Muscle layer of colon (tissue), 2 donors: ENCODE data around the gene SMAD6.

Experiments
- H3K27ac ChIP-seq: one replicate; pipeline ENCODE4 v1.7.0; 2013; ENCODE audit warnings: low read depth, mild to moderate bottlenecking, low read length, moderate library complexity
- H3K27me3 ChIP-seq, 2 donors: one replicate each; pipeline ENCODE4 v1.7.0; 2013; ENCODE audit warnings: low read length in 2 of 2, mild to moderate bottlenecking in 2 of 2; ENCODE audit not compliant: insufficient read depth in 2 of 2, control insufficient read depth in 1 of 2
- H3K36me3 ChIP-seq: one replicate; pipeline ENCODE4 v1.7.0; 2013; ENCODE audit warnings: mild to moderate bottlenecking, low read length; ENCODE audit not compliant: insufficient read depth
- H3K4me1 ChIP-seq: one replicate; pipeline ENCODE4 v1.7.0; 2013; ENCODE audit warnings: mild to moderate bottlenecking, low read length; ENCODE audit not compliant: insufficient read depth
- H3K4me3 ChIP-seq, 2 donors: one replicate each; pipeline ENCODE4 v1.7.0; 2013; ENCODE audit warnings: low read length in 2 of 2, low read depth in 1 of 2, mild to moderate bottlenecking in 1 of 2, moderate library complexity in 1 of 2
- H3K9ac ChIP-seq: one replicate; pipeline ENCODE4 v1.7.0; 2013; ENCODE audit warnings: low read length
- H3K9me3 ChIP-seq: one replicate; pipeline ENCODE4 v1.7.0; 2013; ENCODE audit warnings: mild to moderate bottlenecking, low read length
- donor health status: abdominal sarcoma.
- donor health status: Adenocarcinoma of cecum.

Gene SMAD6

DNA sequence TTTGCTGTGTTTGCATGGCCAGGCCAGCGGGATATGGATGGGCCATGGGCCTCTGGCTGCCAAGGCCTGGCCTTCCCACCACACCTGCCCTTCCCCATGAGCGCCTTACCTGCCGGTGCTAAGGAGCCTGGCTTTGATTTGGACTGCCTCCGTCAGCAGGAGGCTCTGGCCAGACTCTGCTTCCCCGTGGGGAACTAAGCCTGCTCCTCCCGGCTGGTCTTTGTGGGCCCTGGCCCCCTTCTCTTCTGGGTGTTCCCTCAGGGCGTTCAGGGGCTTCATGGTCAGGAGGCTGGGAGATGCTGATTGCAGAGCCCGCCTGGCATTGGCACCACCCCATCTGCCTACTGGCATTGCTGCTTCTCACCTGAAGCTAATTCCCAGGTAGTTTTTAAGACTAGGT lies 45.2 kb downstream of the SMAD6 start:
- H3K27me3 ChIP-seq, result no peaks in the 10 kb centered on the region
- no peak overlapping the region for H3K4me3 ChIP-seq
- no peak overlapping the region for H3K27ac ChIP-seq
- no peak overlapping the region for H3K9ac ChIP-seq
- H3K36me3 ChIP-seq, result no peaks in the 10 kb centered on the region
- peaks cover 36% of the 10 kb centered on the region for H3K4me1 ChIP-seq
- no peaks in the 10 kb centered on the region for H3K9me3 ChIP-seq

DNA sequence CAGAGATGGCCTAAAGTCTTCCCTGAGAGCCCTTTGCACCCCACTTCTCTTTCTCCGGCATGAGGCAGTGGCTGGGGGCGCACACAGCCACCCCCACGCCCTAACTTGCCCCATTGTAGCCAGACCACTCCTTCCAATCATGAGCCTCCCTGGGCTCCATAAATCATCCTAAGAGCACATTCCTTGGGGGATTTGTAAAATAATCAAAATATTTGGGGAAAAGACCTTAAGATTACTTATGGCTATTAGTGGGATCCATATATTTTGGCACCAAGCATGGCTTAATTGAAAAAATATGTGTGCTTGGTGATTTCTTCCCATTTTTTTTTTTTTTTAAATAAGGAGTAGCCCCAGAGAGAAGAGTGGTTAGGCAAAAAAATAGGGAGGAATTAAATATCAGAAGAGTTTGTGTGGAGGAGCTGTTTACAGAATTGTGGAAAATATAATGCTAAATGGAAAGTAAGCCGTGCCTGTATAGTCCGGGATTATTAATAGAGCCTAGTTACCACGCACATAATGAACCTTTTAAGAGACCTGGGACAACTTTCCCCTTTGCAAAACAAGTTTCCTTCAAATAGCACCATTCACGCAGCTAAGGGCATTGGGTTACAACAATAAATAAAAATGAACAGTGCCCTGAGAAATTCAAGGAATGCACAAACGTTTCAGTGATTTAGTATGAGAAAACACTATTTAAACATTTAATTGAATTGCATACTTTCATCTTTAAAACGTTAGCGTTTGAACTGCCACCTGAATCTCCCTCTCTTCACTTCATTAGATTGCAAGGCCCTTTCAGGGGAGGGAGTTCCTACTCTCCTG lies 46.1 kb downstream of the SMAD6 start:
- Histone ChIP-seq H3K9me3 (no peaks in the 10 kb centered on the region), H3K36me3 (no peaks in the 10 kb centered on the region), H3K27ac (no peak overlapping the region), H3K9ac (no peak overlapping the region), H3K27me3 (no peaks in the 10 kb centered on the region), H3K4me3 (no peak overlapping the region), H3K4me1 (peaks cover 37% of the 10 kb centered on the region)

DNA sequence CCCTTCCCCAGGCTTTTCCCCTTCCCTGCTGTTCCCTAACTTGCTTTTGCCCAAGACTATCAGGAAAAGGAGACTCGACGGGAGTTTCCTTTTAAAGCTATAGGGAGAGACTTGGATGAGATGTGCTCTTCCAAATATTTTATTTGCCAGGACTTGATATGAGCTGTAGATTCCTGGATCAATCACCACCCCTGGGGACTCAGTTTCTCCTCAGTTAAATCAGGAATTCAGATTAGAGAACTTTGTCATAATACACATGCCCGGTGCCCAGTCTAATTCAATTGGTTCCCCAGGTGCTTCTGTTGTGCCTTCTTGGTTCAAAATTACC lies 46.6 kb downstream of the SMAD6 start:
- Histone ChIP-seq H3K9me3 (no peaks in the 10 kb centered on the region), H3K9ac (no peak overlapping the region), H3K27me3 (no peaks in the 10 kb centered on the region), H3K4me3 (no peak overlapping the region), H3K36me3 (no peaks in the 10 kb centered on the region), H3K4me1 (peaks cover 38% of the 10 kb centered on the region), H3K27ac (no peak overlapping the region)

DNA sequence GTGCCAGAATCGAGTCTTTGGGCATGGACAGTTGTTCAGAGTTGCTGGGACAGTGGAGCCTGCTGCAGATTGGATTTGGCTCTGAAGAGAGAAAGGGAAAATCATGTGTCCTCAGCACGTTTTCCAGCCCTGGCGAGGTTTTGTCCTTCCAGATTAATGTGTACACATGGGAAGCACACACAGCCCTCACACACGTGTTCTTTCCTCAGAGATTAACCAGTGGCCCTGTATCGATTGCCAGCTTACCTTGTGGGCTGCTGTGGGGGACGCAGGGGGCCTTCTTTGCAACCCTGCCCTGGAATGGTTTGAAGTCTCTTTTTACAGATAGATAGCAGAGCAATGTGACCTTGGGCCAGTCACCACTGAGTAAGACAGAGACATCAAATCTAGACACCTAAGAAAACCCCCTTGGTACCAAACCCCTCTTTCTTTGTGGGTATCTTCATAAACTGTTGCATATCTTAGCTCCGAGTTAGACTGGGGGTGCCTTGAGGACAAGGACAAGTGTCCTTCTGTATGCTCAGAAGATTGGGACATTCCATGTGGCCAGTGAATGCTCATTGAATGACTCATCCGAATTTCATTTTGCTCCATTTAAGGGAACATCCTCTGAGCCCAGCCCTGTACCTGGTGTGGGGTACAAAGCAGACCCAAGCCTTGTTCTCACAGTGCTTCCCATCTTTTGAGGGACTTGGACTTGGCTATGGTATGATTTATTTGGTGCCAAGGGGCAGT lies 48.0 kb downstream of the SMAD6 start:
- no peaks in the 10 kb centered on the region for H3K36me3 ChIP-seq
- peaks cover under 1% of the 10 kb centered on the region for H3K9me3 ChIP-seq
- no peaks in the 10 kb centered on the region for H3K27me3 ChIP-seq
- peaks cover 32% of the 10 kb centered on the region for H3K4me1 ChIP-seq
- H3K9ac ChIP-seq, result no peak overlapping the region
- no peak overlapping the region for H3K4me3 ChIP-seq
- no peak overlapping the region for H3K27ac ChIP-seq

DNA sequence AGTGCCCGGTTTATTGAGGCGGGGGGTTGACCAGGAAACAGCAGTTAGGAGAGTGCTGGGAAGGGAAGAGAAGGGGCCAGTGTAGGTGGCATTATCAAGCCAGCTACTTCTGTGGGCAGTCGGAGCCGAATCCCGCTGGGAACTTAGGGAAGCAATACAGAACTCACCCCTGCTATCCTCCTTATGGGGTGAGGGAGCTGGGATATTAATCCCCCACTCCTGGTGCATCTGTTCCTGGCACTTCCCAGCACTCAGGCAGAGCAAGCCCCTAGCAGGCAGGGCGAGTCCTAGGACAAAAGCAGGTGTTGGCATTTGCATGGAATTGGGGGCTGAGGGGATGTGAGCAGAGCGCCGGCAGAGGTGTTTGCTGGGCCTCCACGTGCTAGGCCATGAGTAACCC lies 48.6 kb downstream of the SMAD6 start:
- no peak overlapping the region for H3K4me3 ChIP-seq
- H3K27ac ChIP-seq, result no peak overlapping the region
- H3K9me3 ChIP-seq, result peaks cover 5% of the 10 kb centered on the region
- no peaks in the 10 kb centered on the region for H3K36me3 ChIP-seq
- H3K27me3 ChIP-seq, result no peaks in the 10 kb centered on the region
- H3K4me1 ChIP-seq, result peaks cover 32% of the 10 kb centered on the region
- no peak overlapping the region for H3K9ac ChIP-seq

DNA sequence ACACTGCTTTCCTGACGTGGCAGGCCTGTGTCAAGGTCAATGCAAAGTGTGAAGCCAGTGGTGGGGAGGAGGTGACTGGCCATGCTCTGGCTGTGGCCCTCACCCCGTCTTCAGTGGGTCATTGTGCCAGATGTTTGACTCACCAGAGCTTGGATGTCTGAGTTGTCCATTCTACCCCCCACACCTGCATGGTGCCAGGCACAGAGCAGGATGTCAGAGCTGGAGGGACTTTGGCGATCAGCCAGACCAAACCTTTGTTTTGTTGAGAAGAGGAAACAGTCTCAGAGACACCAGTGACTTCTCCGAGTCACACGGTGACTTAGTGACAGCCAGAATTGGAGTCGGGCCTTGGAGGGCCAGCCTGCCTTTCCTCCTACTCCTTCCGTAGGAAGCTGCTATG lies 49.5 kb downstream of the SMAD6 start:
- Histone ChIP-seq H3K27me3 (no peaks in the 10 kb centered on the region), H3K27ac (no peak overlapping the region), H3K36me3 (no peaks in the 10 kb centered on the region), H3K4me3 (no peak overlapping the region), H3K4me1 (peaks cover 32% of the 10 kb centered on the region), H3K9me3 (peaks cover 5% of the 10 kb centered on the region), H3K9ac (no peak overlapping the region)

DNA sequence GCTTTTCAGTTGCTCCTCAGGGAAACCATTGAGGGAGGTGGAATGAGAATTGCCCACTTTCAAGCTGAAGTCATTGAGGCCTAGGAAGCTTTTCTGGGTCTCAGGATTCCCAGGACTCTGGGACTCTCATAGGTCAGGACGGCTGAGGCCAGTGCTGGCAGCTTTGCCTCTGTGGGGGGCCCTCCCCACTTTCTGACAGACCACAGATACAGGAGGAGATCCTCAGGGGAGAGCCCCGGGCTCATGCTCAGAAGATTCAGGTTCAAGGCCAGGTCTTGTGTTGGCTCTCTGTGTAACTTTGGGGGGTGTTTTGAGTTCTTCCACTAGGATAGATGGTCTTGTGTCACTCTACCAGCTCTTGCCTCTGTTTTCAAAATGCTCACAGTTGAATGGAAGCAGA lies 50.0 kb downstream of the SMAD6 start:
- Histone ChIP-seq H3K4me3 (no peak overlapping the region), H3K36me3 (no peaks in the 10 kb centered on the region), H3K27ac (no peak overlapping the region), H3K27me3 (no peaks in the 10 kb centered on the region), H3K9ac (no peak overlapping the region), H3K9me3 (peaks cover 5% of the 10 kb centered on the region), H3K4me1 (peaks cover 32% of the 10 kb centered on the region)

DNA sequence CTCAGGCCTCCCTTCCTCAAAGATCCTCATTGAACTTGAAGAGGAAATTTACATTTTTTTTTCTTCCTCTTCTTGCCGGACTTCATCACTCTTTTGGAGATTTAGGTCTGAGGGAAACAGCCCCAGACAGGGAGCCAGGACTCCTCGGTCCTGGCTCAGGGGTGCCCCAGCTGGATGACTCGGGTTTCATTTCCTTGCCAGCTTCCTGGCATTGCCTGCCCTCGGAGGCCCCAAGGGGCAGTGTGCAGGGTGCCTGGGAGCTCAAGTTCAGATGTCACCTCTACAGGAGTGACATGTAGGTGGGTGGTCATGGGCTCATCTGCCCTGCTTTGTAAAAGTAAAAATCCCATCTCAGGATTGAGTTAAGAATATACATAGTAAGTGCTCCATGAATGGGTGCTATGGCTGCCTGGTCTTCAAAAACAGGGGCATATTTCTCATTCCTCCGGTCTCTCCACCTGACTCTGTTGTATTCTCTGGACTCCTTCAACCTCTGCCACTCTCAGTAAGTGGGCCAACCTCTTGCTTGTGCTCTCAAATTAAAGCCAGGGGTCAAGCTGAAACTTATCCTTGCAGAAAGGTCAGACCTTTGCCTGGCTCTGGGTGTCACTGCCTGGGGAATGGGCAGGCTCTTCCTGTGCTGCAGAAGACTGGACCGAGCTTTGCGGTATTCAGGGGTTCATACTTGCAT lies 51.8 kb downstream of the SMAD6 start:
- Histone ChIP-seq H3K9ac (no peak overlapping the region), H3K27me3 (no peaks in the 10 kb centered on the region), H3K4me3 (no peak overlapping the region), H3K27ac (no peak overlapping the region), H3K9me3 (peaks cover 5% of the 10 kb centered on the region), H3K4me1 (peaks cover 19% of the 10 kb centered on the region), H3K36me3 (no peaks in the 10 kb centered on the region)

DNA sequence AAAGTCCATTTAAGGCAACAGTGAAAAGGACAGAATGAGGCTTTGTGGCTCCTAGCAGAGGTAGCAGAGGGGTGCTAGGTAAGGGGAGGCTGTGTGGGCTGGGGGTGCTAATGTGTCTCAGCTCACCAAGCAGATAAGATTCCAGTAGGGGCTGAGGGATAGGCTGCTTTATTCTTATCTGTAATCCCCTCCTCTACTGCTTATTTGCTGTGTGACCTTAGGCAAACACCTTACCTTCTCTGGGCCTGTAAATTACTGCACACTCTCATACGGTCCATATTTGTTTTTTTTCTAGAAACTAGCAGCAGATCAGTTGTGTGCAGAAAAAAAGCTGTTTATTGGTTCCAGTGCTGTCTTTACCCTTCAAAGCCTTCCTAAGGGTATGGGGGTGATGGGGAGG lies 52.8 kb downstream of the SMAD6 start:
- no peaks in the 10 kb centered on the region for H3K27me3 ChIP-seq
- H3K4me1 ChIP-seq, result peaks cover 19% of the 10 kb centered on the region
- H3K27ac ChIP-seq, result no peak overlapping the region
- peaks cover 5% of the 10 kb centered on the region for H3K9me3 ChIP-seq
- H3K4me3 ChIP-seq, result no peak overlapping the region
- H3K36me3 ChIP-seq, result no peaks in the 10 kb centered on the region
- no peak overlapping the region for H3K9ac ChIP-seq

DNA sequence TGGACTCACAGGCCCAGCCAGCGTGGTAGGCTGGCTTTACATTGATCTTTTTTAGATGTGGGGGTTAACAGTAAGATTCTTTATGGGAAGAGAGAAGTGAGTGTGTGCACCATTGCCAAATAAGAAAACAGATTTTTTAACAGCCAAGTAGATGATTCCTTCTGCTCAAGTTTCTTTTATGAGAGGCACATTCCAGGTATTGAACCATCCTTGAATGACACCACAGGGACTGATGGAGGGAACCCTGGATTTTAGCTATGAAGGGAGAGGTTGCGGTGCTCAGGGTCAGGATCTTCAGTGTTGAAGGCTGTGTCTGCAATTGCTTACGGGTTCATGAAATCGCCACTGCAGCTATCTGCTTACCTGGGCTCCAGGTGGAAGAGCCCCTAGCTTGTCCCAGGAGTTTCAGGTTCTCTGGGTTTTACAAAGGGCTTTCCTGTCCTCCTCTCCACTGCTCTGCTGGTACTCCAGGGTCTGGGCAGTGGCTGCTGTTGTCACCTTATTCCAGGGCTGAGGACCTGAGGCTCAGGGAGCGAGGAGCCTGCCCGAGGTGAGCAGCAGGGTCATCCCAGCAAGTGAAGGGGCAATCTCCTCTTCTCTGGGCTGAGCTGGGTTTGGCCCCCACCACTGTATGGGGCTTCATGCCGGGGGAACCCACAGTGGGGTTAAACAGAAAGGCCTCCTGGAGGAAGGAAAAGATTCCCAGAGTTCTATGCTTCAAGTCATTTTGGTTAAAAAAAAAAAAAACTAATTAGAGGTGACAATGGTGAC lies 53.4 kb downstream of the SMAD6 start:
- Histone ChIP-seq H3K9me3 (peaks cover 5% of the 10 kb centered on the region), H3K4me3 (no peak overlapping the region), H3K4me1 (peaks cover 19% of the 10 kb centered on the region), H3K36me3 (no peaks in the 10 kb centered on the region), H3K9ac (no peak overlapping the region), H3K27me3 (no peaks in the 10 kb centered on the region), H3K27ac (no peak overlapping the region)

DNA sequence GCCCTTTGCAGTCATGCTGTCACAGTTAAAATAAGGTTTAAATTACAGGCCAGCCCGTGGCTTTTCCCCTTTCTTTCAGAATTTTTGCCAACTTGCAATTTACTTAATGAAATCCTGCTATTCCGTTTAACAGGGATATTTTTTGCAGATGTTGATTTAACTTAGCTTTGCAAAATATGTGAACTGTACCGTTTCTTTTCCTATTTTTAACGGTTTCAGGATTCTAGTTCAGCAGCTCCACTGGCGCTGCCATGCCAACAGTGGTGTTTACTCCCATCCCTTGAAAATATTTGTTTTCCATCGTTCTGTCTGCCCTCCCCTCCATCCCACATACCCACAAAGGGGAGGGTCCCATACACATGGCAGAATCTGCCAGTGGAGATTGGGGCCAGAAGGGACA lies 54.3 kb downstream of the SMAD6 start:
- no peaks in the 10 kb centered on the region for H3K27me3 ChIP-seq

More for the DNA sequence above, 54.3 kb downstream of the SMAD6 start:
- H3K36me3 ChIP-seq, result no peaks in the 10 kb centered on the region
- H3K9me3 ChIP-seq, result peaks cover 5% of the 10 kb centered on the region
- H3K4me1 ChIP-seq, result peaks cover 22% of the 10 kb centered on the region
- no peak overlapping the region for H3K27ac ChIP-seq
- no peak overlapping the region for H3K9ac ChIP-seq
- no peak overlapping the region for H3K4me3 ChIP-seq
